HepG2 (cell line): ENCODE data around the gene MTUS2. TPM values are rescaled to one million over a fixed set of nuclear protein-coding genes. Genes with fewer than 3 reads are reported as not detected.

Experiments
- ATAC-seq: fragments of 200-7000 bp; cut with Tn5 transposase; 3 replicates; pipeline ENCODE4 v1.9.1; 2020; ENCODE audit warnings: mild to moderate bottlenecking, moderate library complexity
- BruUV-seq: library from RNA; stranded (reverse); fragments of 400-500 nt; replicated peaks from 2 replicates; lab custom pipeline; 2021; lab: Mats Ljungman, UMichigan
- CTCF ChIA-PET: fragments of 300-600 bp; formaldehyde crosslinking; extraction: SDS; loops from one replicate; lab custom pipeline; 2021; ENCODE audit warnings: low total read pairs, inconsistent platforms, low intra/inter-chr PET ratio; lab: Yijun Ruan, JAX
- POLR2A ChIA-PET: fragments of 350-600 bp; sonication (Branson Sonifier 250); formaldehyde crosslinking; loops from one replicate; lab custom pipeline; 2020; ENCODE audit warnings: antibody characterized with exemption, inconsistent platforms; lab: Yijun Ruan, JAX
- DNase-seq: peaks from one replicate; pipeline ENCODE4 v3.0.0-alpha.2; 2015; ENCODE audit warnings: low spot score
- FAIRE-seq: peaks from 3 replicates; lab custom pipeline; 2011; peaks lifted over from hg19 to GRCh38; lab: Jason Lieb, UNC
- H2AFZ ChIP-seq: one replicate; pipeline ENCODE4 v1.6.1; 2011; ENCODE audit warnings: low read length, inconsistent platforms
- H3K27ac ChIP-seq: fragments of 300-600 bp; 3 replicates; pipeline ENCODE4 v1.8.0; 2011; ENCODE audit warnings: mixed run types, mild to moderate bottlenecking, mixed read lengths, low read length, inconsistent platforms; ENCODE audit not compliant: insufficient read depth; ENCODE audit errors: extremely low read length
- H3K27me3 ChIP-seq, 2 experiments: fragments of 200-600 bp in 1 of 2; 2 replicates in 1 of 2; 3 replicates in 1 of 2; pipeline versions ENCODE4 v1.6.0 to v1.8.0; 2011; ENCODE audit warnings: low read length in 2 of 2, mild to moderate bottlenecking in 2 of 2, moderate library complexity in 2 of 2, inconsistent platforms in 1 of 2; ENCODE audit not compliant: insufficient read depth in 2 of 2, control insufficient read depth in 1 of 2
- H3K36me3 ChIP-seq, 2 experiments: fragments of 200-600 bp in 1 of 2; replicated peaks in 1 of 2; 2 replicates in 1 of 2; 3 replicates in 1 of 2; pipeline versions ENCODE4 v1.5.1 to v1.8.0; 2011; ENCODE audit warnings: low read length in 2 of 2, inconsistent platforms in 1 of 2; ENCODE audit not compliant: insufficient read depth in 2 of 2, control insufficient read depth in 1 of 2
- H3K4me1 ChIP-seq: 2 replicates; pipeline ENCODE4 v1.5.1; 2012; ENCODE audit warnings: low read length, inconsistent platforms; ENCODE audit not compliant: insufficient read depth
- H3K4me2 ChIP-seq: 2 replicates; pipeline ENCODE4 v1.6.0; 2011; ENCODE audit warnings: low read depth, low read length, inconsistent platforms
- H3K4me3 ChIP-seq, 3 experiments: fragments of 200-600 bp in 1 of 3; sonication (generic), shearing (Covaris generic) in 1 of 3; replicated peaks in 1 of 3; 2 replicates each; pipeline ENCODE4 v1.5.1; 2011 to 2016; ENCODE audit warnings: low read length in 3 of 3, inconsistent platforms in 2 of 3, low read depth in 2 of 3, mild to moderate bottlenecking in 2 of 3, control low read depth in 1 of 3, mixed read lengths in 1 of 3; ENCODE audit not compliant: insufficient read depth in 1 of 3
- H3K79me2 ChIP-seq: one replicate; pipeline ENCODE4 v1.6.1; 2011; ENCODE audit warnings: low read length, inconsistent platforms; ENCODE audit not compliant: insufficient read depth
- H3K9ac ChIP-seq: 2 replicates; pipeline ENCODE4 v1.6.0; 2011; ENCODE audit warnings: mild to moderate bottlenecking, low read depth, low read length, inconsistent platforms; ENCODE audit not compliant: insufficient read depth
- H3K9me3 ChIP-seq: 2 replicates; pipeline ENCODE4 v1.5.1; 2012; ENCODE audit warnings: mild to moderate bottlenecking, low read length
- H4K20me1 ChIP-seq: 2 replicates; pipeline ENCODE4 v1.6.0; 2011; ENCODE audit warnings: inconsistent platforms, mild to moderate bottlenecking, low read length, moderate library complexity; ENCODE audit not compliant: insufficient read depth
- ATF1 ChIP-seq: IDR thresholded peaks from 2 replicates; pipeline ENCODE4 v1.6.1; 2016; ENCODE audit warnings: mild to moderate bottlenecking, control low read depth
- BATF2 ChIP-seq: sonication (generic); formaldehyde crosslinking; IDR thresholded peaks from 2 replicates; pipeline ENCODE4 v1.8.0; 2022; ENCODE audit warnings: mild to moderate bottlenecking, missing genetic modification reagents, moderate library complexity
- HNRNPH1 ChIP-seq: fragments of 200-400 bp; formaldehyde crosslinking; optimal IDR thresholded peaks from 2 replicates; pipeline ENCODE3; 2017; ENCODE audit warnings: mild to moderate bottlenecking, low read depth, low read length
- KIAA2018 ChIP-seq: sonication (generic); formaldehyde crosslinking; IDR thresholded peaks from 2 replicates; pipeline ENCODE4 v1.5.0; 2020; ENCODE audit warnings: mild to moderate bottlenecking, missing genetic modification reagents, borderline replicate concordance
- MED1 ChIP-seq: sonication (generic); formaldehyde crosslinking; IDR thresholded peaks from 2 replicates; pipeline ENCODE4 v1.4.0; 2020; ENCODE audit warnings: missing genetic modification reagents
- NCOA5 ChIP-seq: sonication (generic); formaldehyde crosslinking; IDR thresholded peaks from 2 replicates; pipeline ENCODE4 v1.4.0; 2020; ENCODE audit warnings: missing genetic modification reagents
- ZNF224 ChIP-seq: sonication (generic); formaldehyde crosslinking; IDR thresholded peaks from 2 replicates; pipeline ENCODE4 v1.5.0; 2020; ENCODE audit warnings: mild to moderate bottlenecking, missing genetic modification reagents
- ZNF557 ChIP-seq: sonication (generic); formaldehyde crosslinking; IDR thresholded peaks from 2 replicates; pipeline ENCODE4 v1.4.0; 2020; ENCODE audit warnings: missing genetic modification reagents
- ZNF569 ChIP-seq: sonication (generic); formaldehyde crosslinking; IDR thresholded peaks from 2 replicates; pipeline ENCODE4 v1.5.0; 2020; ENCODE audit warnings: mild to moderate bottlenecking, missing genetic modification reagents, moderate library complexity, borderline replicate concordance
- ZNF768 ChIP-seq: sonication (generic); formaldehyde crosslinking; IDR thresholded peaks from 2 replicates; pipeline ENCODE4 v1.4.0; 2020; ENCODE audit warnings: missing genetic modification reagents
- WGBS: methylation state at CpG from one replicate; pipeline ENCODE4 v1.1.6; 2017; ENCODE audit warnings: low lambda C conversion rate; 5-methylcytosine and 5-hydroxymethylcytosine counted together
- in situ Hi-C: cut with HindIII; loops from 2 replicates; pipeline ENCODE4 v1.10.0; 2017; ENCODE audit warnings: low pct_unique_long_range_greater_than_20kb; ENCODE audit not compliant: extremely low pct_ligation_motif_present
- intact Hi-C: fragments of 100-400 bp; cut with micrococcal nuclease; formaldehyde crosslinking; loops from one replicate; pipeline ENCODE4 v1.10.0; 2022; ENCODE audit not compliant: unreplicated experiment
- polyA plus RNA-seq, 8 experiments: library from polyadenylated mRNA; depleted of rRNA in 3 of 8; stranded (reverse) in 7 of 8; unstranded in 1 of 8; fragments of >200 nt; fragmentation: Illumina TruSeq in 4 of 8; extraction: Trizol in 4 of 8; gene quantifications; 2 replicates each; pipeline versions ENCODE4 v1.2.1 to v1.2.3, GENCODE V29; 2011 to 2016; ENCODE audit warnings: low read depth in 4 of 8, missing spikeins in 1 of 8, mixed read lengths in 1 of 8; ENCODE audit not compliant: insufficient read depth in 1 of 8
- total RNA-seq, 5 experiments: library from RNA; depleted of rRNA; stranded (reverse); fragments of >200 nt; fragmentation: Illumina TruSeq; extraction: Trizol; gene quantifications; 2 replicates each; pipeline ENCODE4 v1.2.3, GENCODE V29; 2016; ENCODE audit warnings: low read depth in 1 of 5

MTUS2 gene
- total and polyA plus RNA-seq, 2 of the 13 experiments (the other 11 are each of a cell fraction or from before 2014, with no cell fraction given): not detected

- H3K79me2 ChIP-seq: no peaks in the 10 kb centered on the region
- TF ChIP-seq KIAA2018 (CRISPR knock-in tag): no peak
- TF ChIP-seq BATF2 (CRISPR knock-in tag): no peak
- TF ChIP-seq ATF1: no peak
- no peak for TF ChIP-seq ZNF557 (CRISPR knock-in tag)
- no peak for TF ChIP-seq MED1 (CRISPR knock-in tag)
- no peak for TF ChIP-seq ZNF569 (CRISPR knock-in tag)
- TF ChIP-seq HNRNPH1: no peak
- no peak for TF ChIP-seq ZNF768
- no peak for TF ChIP-seq ZNF224 (CRISPR knock-in tag)
- no peak for TF ChIP-seq NCOA5 (CRISPR knock-in tag)
- H2AFZ ChIP-seq: no peak overlapping the region
- DNase-seq (no peak), FAIRE-seq (no peak), ATAC-seq (no peak)
- BruUV-seq: no TSS peak
- H3K4me3 ChIP-seq: no peak overlapping the region
- intact Hi-C loops: no loop called here
- H4K20me1 ChIP-seq: no peaks in the 10 kb centered on the region
- no peaks in the 10 kb centered on the region for H3K27me3 ChIP-seq
- CTCF ChIA-PET: no interaction called here
- no peak overlapping the region for H3K27ac ChIP-seq
- 18% methylated on average over 7 of the region's 7 CpGs for WGBS
- H3K36me3 ChIP-seq: no peaks in the 10 kb centered on the region
- H3K9ac ChIP-seq: no peak overlapping the region
- in situ Hi-C loops: no loop called here
- H3K4me1 ChIP-seq: no peaks in the 10 kb centered on the region
- no peak overlapping the region for H3K4me2 ChIP-seq
- peaks cover 74% of the 10 kb centered on the region for H3K9me3 ChIP-seq
- POLR2A ChIA-PET: no interaction called here
Measured at GRCh38 chr13:29164116-29164515, 344.0 kb downstream of the MTUS2 start.
